Neural cell (in vitro differentiated cells): ENCODE measurements around the gene SRPK1. TPM values are rescaled to one million over a fixed set of nuclear protein-coding genes. Genes with fewer than 3 reads are reported as not detected.

Experiments
- H2AFZ ChIP-seq: fragments of 200-600, 300-800 bp; sonication (generic), shearing (Covaris generic); 2 replicates; pipeline ENCODE4 v1.6.0; 2014; ENCODE audit warnings: low read depth, mild to moderate bottlenecking, antibody characterized with exemption, low read length, moderate library complexity
- H3F3A ChIP-seq: fragments of 200-600 bp; shearing (Covaris generic); 2 replicates; pipeline ENCODE4 v1.6.1; 2016; ENCODE audit warnings: mild to moderate bottlenecking, moderate library complexity, mixed read lengths, antibody characterized with exemption, low read length; ENCODE audit not compliant: insufficient read depth, poor library complexity, severe bottlenecking
- H3K27ac ChIP-seq: fragments of 200-600, 300-800 bp; sonication (generic), shearing (Covaris generic); 2 replicates; pipeline ENCODE4 v1.5.1; 2014; ENCODE audit warnings: mild to moderate bottlenecking, low read length, moderate library complexity
- H3K27me3 ChIP-seq: fragments of 300-800, 200-600 bp; sonication (generic), shearing (Covaris generic); 2 replicates; pipeline ENCODE4 v1.6.0; 2014; ENCODE audit warnings: mild to moderate bottlenecking, low read depth, low read length, moderate library complexity; ENCODE audit not compliant: insufficient read depth
- H3K36me3 ChIP-seq: fragments of 300-800, 200-600 bp; sonication (generic), shearing (Covaris generic); 2 replicates; pipeline ENCODE4 v1.5.1; 2014; ENCODE audit warnings: mild to moderate bottlenecking, antibody characterized with exemption, low read length, moderate library complexity; ENCODE audit not compliant: insufficient read depth
- H3K4me2 ChIP-seq: fragments of 300-800, 200-600 bp; sonication (generic), shearing (Covaris generic); 2 replicates; pipeline ENCODE4 v1.6.0; 2014; ENCODE audit warnings: mild to moderate bottlenecking, low read length
- H3K4me3 ChIP-seq: fragments of 300-800, 200-600 bp; sonication (generic), shearing (Covaris generic); 2 replicates; pipeline ENCODE4 v1.5.1; 2014; ENCODE audit warnings: mild to moderate bottlenecking, low read length, moderate library complexity
- H3K79me2 ChIP-seq: fragments of 200-600 bp; shearing (Covaris generic); replicated peaks from 2 replicates; pipeline ENCODE4 v1.6.0; 2014; ENCODE audit warnings: mild to moderate bottlenecking, low read length, moderate library complexity; ENCODE audit not compliant: insufficient read depth
- H3K9ac ChIP-seq: fragments of 300-800, 200-600 bp; sonication (generic), shearing (Covaris generic); 2 replicates; pipeline ENCODE4 v1.6.1; 2016; ENCODE audit warnings: mild to moderate bottlenecking, low read length, mixed read lengths
- H3K9me2 ChIP-seq: fragments of 200-600 bp; shearing (Covaris generic); 2 replicates; pipeline ENCODE4 v1.6.1; 2016; ENCODE audit warnings: mild to moderate bottlenecking, low read length, mixed read lengths; ENCODE audit not compliant: insufficient read depth
- H3K9me3 ChIP-seq: fragments of 200-600, 300-800 bp; sonication (generic), shearing (Covaris generic); 2 replicates; pipeline ENCODE4 v1.6.1; 2016; ENCODE audit warnings: mild to moderate bottlenecking, mixed run types, low read length, moderate library complexity, mixed read lengths
- H4K20me1 ChIP-seq: fragments of 200-600 bp; shearing (Covaris generic); 2 replicates; pipeline ENCODE4 v1.6.1; 2016; ENCODE audit warnings: mild to moderate bottlenecking, mixed run types; ENCODE audit not compliant: insufficient read depth
- CTCF ChIP-seq: fragments of 450-650 bp; IDR thresholded peaks from 2 replicates; pipeline ENCODE4 v1.5.1; 2014; ENCODE audit warnings: antibody characterized with exemption, mild to moderate bottlenecking, moderate library complexity; ENCODE audit not compliant: poor library complexity, severe bottlenecking
- EP300 ChIP-seq: fragments of 450-650 bp; conservative IDR thresholded peaks from 2 replicates; pipeline ENCODE4 v1.6.1; 2014; ENCODE audit warnings: antibody characterized with exemption, mild to moderate bottlenecking, moderate library complexity; ENCODE audit not compliant: poor library complexity, severe bottlenecking
- EZH2 ChIP-seq: fragments of 200-600, 300-800 bp; shearing (Covaris generic), sonication (generic); IDR thresholded peaks from 2 replicates; pipeline ENCODE4 v1.6.1; 2014; ENCODE audit warnings: antibody characterized with exemption, low read length, borderline replicate concordance, mild to moderate bottlenecking; ENCODE audit not compliant: insufficient read depth, poor library complexity, severe bottlenecking
- MXI1 ChIP-seq: fragments of 450-650 bp; conservative IDR thresholded peaks from 2 replicates; pipeline ENCODE4 v1.6.1; 2014; ENCODE audit warnings: antibody characterized with exemption, mild to moderate bottlenecking; ENCODE audit not compliant: poor library complexity, severe bottlenecking
- POLR2AphosphoS5 ChIP-seq: IDR thresholded peaks from 2 replicates; pipeline ENCODE4 v1.6.1; 2012
- RAD21 ChIP-seq: fragments of 450-650 bp; conservative IDR thresholded peaks from 2 replicates; pipeline ENCODE4 v1.6.1; 2014; ENCODE audit warnings: antibody characterized with exemption, mild to moderate bottlenecking, moderate library complexity
- REST ChIP-seq: IDR thresholded peaks from 2 replicates; pipeline ENCODE4 v1.6.1; 2012; ENCODE audit warnings: borderline replicate concordance
- SMC3 ChIP-seq: fragments of 450-650 bp; conservative IDR thresholded peaks from 2 replicates; pipeline ENCODE4 v1.6.1; 2014; ENCODE audit warnings: antibody characterized with exemption, mild to moderate bottlenecking, moderate library complexity; ENCODE audit not compliant: poor library complexity
- TAF1 ChIP-seq: IDR thresholded peaks from 2 replicates; pipeline ENCODE4 v1.6.1; 2012; ENCODE audit warnings: low read depth
- polyA plus RNA-seq: library from polyadenylated mRNA; depleted of rRNA; stranded (reverse); fragments of >200 nt; gene quantifications from 2 replicates; pipeline ENCODE4 v1.2.3, GENCODE V29; 2014

The SRPK1 gene
- polyA plus RNA-seq, 1 donor from 2014 or later = 39.9 TPM

GRCh38 chr6:35796236-35796635 lies 124.7 kb downstream of the SRPK1 start:
- H3K4me3 ChIP-seq = no peak overlapping the region
- no peaks in the 10 kb centered on the region for H3F3A ChIP-seq
- no peaks in the 10 kb centered on the region for H3K9me2 ChIP-seq
- H2AFZ ChIP-seq = no peak overlapping the region
- H4K20me1 ChIP-seq = no peaks in the 10 kb centered on the region
- H3K27me3 ChIP-seq = no peaks in the 10 kb centered on the region
- H3K79me2 ChIP-seq = no peaks in the 10 kb centered on the region
- no peak overlapping the region for H3K4me2 ChIP-seq
- TF ChIP-seq TAF1 = no peak
- no peak for TF ChIP-seq CTCF
- TF ChIP-seq SMC3 = no peak
- no peak for TF ChIP-seq EP300
- TF ChIP-seq RAD21 = no peak
- no peak for TF ChIP-seq MXI1
- no peak for TF ChIP-seq REST
- TF ChIP-seq POLR2AphosphoS5 = no peak
- no peak for TF ChIP-seq EZH2
- no peaks in the 10 kb centered on the region for H3K36me3 ChIP-seq
- H3K9me3 ChIP-seq = no peaks in the 10 kb centered on the region
- no peak overlapping the region for H3K27ac ChIP-seq
- no peak overlapping the region for H3K9ac ChIP-seq

GRCh38 chr6:35795453-35796071 lies 125.3 kb downstream of the SRPK1 start:
- TF ChIP-seq EP300 = no peak
- no peak for TF ChIP-seq MXI1
- TF ChIP-seq CTCF = no peak
- TF ChIP-seq SMC3 = no peak
- TF ChIP-seq RAD21 = no peak
- no peak for TF ChIP-seq TAF1
- no peak for TF ChIP-seq REST
- no peak for TF ChIP-seq EZH2
- no peak for TF ChIP-seq POLR2AphosphoS5
- Histone ChIP-seq H3K9me3 (no peaks in the 10 kb centered on the region), H3K4me2 (no peak overlapping the region), H4K20me1 (no peaks in the 10 kb centered on the region), H3K27ac (no peak overlapping the region), H3K36me3 (no peaks in the 10 kb centered on the region), H3K27me3 (no peaks in the 10 kb centered on the region), H3K4me3 (no peak overlapping the region), H2AFZ (no peak overlapping the region), H3F3A (no peaks in the 10 kb centered on the region), H3K79me2 (no peaks in the 10 kb centered on the region), H3K9me2 (no peaks in the 10 kb centered on the region), H3K9ac (no peak overlapping the region)
